HuH-7 (cell line): ENCODE data around the gene ARL3.
"Not testable (repeated sequence)": the region's sequence is repeated elsewhere in the genome, so short reads cannot be mapped to it uniquely, and the experiment has no call there.

Experiments used
- DNase-seq: peaks from one replicate; pipeline ENCODE4 v3.0.0; 2011; ENCODE audit warnings: low spot score

ARL3 gene

DNA sequence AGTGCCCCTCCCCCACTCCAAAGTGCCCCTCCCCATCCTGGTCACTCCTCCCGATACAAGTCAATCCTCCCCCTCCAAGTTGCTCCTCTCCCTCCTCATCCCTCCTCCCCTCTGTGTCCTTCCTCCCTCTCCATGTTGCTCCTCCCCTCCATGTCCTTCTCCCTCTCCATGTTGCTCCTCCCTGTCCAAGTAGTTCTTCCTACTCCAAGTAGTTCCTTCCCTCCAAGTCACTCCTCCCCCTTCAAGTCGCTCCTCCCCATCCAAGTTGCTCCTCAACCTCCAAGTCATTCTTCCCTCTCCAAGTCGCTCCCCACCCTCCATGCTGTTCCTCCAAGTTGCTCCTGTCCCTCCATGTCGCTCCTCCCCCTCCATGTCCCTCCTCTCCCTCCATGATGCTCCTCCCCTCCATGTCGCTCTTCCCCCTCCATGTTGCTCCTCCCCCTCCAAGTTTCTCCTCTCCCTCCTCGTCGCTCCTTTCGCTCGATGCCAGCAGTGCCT is 20.9 kb upstream of the ARL3 start:
- DNase-seq: no peak

DNA sequence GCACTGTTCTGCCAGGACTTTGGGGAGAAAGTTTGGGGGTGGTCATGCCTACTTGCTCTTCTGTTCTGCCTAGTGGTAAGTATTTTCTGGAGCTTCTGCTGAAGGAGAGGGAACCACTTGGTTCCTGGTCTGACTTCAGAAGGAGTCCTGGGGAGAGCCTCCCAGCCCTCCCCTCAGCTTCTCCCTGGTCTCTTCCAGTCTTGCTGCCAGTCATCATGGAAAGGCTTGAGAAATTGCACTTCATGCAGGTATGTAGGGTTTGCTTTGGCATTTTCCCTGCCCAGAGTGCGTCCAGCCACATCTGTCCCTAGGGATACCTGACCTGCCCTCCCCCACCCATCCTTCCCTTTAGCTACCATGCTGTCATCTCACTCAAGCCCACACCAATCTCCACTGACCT is 18.5 kb upstream of the ARL3 start:
- no peak for DNase-seq

DNA sequence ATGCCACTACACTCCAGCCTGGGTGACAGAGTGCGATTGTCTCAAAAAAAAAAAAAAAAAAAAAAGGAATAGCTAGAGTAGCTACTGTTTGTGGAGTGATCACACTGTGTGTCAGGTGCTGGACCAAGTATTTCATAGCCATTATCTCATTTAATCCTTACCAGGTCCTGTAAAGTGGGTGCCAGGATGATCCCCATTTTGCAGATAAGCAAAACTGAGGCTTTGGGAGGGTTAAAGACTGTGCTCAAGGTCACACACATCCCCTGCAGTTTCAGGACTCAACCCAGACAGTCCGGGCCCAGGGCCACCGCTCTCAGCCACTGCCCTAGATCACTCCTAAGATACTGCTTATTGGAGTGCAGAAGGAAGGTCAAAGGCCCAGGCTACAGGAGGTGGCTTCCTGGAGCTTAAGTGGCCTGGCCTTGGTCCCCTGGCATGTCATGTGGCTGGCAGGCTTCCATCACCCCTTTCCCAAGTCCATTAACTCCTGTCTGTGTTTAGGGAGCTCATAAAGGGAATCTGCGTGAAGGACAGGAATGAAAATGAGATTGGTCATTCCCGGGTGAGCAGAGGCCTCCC is 17.1 kb upstream of the ARL3 start:
- no peak for DNase-seq

DNA sequence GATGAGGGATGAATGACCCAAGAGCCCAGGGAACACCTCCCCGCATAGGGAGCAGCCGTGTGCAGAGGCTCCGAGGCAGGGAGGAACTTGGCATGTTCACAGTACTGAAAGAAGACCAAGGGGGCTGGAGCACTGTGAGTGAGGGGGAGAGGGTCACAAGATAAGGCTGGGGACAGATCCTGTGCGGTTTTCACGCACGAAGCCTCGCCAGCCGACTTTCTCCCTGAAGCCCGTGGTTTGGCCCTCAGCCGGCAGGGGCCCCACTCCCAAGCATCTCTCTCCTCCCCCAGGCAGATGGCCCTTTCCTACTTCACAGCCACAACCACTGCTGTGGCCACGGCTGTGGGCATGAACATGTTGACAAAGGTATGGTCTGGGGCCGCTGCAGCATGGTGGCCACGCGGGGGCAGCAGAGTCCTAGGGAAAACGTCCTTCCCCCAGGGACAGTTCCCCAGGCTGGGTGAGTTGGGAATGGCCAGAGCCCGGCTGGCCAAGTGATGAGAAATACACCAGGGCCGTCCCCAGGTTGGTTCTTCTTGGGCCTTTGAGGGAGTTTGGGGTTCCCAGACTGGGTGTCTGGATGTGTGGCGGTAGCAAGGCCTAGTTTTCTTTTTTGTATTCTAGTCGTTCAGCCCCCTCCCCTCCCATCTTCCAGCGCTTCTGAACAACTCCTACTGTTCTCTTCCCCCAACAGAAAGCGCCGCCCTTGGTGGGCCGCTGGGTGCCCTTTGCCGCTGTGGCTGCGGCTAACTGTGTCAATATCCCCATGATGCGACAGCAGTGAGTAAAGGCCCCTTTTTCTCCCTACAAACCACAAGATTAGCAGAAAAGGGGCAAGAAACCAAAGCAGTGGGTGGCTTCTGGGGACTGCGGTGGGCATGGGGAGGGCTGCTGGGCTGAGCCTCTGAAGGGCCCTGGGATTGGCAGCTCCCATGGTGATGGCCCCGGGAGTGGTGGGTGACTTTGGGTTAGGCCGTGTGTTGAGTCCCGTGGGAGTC is 15.1 kb upstream of the ARL3 start:
- DNase-seq: peak; percentile 85

DNA sequence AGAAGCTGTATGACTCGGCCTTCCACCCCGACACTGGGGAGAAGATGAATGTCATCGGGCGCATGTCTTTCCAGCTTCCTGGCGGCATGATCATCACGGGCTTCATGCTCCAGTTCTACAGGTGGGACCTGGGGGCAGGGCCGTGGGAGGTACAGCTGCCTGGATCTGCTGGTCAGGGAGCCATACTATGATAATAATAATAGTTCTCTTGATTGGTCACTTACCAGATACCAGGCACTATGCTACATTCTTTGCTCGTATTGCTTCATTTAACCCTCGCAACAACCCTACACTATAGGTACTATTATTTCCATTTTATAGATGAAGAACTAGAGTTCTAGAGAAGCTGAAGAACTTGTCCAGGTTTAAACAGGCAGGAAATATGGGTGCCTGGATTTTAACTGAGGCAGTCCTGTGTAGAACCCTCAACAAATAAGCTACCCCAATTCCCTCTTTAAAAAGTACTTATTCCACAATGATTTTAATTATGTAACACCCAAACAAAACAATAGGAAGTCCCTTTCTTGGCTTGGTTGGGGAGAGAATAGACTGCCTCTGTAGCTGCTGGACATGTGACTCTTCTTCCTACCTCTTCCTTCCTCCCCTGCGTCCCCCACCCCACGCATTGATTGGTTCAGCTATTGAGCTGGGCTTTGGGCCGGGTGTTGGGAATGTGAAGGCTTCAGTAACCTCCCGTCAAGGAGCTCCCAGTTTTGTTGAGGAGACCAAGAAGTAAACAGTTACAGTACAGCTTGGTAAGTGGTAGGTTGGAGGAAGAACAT is 13.0 kb upstream of the ARL3 start:
- DNase-seq: no peak

DNA sequence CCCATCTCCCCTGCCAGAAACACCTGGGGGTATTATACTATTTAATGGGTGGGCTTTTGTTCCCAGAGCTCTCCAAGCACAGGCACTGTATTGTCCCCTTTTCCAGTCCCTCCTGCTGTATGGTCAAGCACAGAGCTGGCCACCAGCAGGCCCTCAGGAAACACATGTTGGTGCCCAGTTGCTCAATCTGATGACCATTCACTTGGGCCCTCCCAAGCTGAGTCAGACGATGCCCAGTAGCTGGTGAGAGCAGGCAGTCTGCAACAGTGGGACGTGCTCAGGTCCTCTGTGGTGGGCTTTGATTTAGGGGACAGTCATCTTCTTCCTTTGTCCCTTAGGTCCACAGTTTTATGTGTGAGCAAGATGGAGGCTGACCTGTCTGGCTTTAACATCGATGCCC is 12.1 kb upstream of the ARL3 start:
- no peak for DNase-seq

DNA sequence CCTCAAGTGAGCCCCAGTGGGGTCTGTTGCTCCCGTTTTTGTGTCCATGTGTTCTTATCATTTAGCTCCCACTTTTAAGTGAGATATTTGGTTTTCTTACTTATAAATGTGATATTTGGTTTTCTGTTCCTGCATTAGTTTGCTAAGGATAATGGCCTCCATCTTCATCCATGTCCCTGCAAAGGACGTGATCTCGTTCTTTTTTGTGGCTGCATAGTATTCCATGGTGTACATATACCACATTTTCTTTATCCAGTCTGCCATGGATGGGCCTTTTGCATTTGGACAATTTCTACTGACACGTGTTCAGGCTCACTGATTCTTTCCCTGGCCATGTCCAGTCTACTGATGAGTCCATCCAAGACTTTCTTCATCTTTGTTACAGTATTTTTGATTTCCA is 9.8 kb upstream of the ARL3 start:
- no peak for DNase-seq

DNA sequence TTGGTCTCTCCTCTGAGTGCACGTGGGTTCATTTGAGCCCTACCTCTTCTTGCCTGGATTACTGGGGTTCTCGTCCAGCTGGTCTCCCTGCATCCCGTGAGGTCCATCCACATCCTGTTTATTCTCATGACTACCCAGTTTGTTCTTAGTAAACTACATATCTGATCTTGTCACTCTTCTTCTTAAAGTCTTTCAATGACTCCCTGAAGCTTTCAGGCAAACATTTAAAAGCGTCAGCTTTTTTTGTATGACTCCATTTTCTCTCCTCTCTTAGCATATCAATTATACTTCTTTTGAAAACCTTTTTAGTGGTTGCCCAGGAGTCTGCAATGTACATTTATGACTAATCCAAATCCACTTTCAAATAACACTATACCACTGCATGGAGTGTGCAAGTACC is 7.8 kb upstream of the ARL3 start:
- DNase-seq: no peak

DNA sequence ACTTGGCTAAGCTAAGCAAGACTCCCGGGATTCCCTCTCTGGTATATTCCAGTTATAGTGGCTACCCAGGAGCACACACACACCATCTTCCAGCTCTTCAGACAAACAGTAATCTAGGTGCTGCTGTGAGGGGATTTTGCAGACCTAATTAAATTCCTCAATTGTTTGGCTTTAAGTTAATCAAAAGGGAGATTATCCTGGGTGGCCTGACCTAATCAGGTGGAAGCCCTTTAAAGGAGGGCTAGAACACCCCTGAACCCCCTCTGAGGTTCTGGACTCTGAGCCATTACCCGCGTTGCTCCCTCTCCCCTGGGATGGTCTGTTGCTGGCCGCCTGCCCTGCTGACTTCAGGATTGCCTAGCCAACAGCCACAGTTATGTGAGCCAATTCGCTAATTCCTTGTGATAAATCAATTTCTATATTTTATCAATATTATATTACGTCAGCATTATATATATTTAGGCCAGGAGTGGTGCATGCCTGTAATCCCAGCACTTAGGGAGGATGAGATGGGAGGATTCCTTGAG is 6.6 kb upstream of the ARL3 start:
- DNase-seq: no peak

DNA sequence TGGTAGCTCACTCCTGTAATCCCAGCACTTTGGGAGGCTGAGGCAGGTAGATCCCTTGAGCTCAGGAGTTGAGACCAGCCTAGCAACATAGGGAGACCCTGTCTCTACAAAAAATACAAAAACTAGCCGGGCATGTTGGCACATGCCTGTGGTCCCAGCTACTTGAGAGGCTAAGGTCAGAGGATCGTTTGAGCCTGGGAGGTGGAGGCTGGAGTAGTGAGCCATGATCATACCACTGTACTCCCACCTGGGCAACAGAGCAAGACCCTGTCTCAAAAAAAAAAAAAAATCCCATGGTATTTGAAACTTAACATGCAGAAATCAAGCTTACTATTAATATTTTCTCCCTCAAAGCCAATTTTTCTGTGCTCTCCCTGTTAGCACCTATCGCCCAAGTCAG is 6.1 kb upstream of the ARL3 start:
- DNase-seq: no peak

DNA sequence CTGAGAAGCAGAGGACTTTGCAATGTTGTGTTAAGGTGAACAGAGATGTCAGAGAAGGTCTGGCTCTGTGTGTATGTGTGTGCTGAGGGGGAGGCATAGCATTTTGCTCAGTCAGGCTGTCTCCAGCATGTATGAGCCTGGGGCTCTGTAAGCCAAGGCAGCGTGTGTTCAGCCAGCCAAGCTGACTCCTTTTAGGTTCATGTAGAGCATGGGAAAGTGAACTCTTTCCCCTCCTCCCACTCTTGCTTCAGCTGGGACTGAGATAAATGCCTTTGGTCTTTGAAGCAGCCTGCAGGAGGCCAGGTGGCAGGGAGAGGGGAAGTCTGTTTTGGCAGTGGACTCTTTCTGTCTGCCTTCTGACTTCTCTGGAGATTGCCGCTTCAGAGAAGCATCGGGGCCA is 4.0 kb upstream of the ARL3 start:
- no peak for DNase-seq

DNA sequence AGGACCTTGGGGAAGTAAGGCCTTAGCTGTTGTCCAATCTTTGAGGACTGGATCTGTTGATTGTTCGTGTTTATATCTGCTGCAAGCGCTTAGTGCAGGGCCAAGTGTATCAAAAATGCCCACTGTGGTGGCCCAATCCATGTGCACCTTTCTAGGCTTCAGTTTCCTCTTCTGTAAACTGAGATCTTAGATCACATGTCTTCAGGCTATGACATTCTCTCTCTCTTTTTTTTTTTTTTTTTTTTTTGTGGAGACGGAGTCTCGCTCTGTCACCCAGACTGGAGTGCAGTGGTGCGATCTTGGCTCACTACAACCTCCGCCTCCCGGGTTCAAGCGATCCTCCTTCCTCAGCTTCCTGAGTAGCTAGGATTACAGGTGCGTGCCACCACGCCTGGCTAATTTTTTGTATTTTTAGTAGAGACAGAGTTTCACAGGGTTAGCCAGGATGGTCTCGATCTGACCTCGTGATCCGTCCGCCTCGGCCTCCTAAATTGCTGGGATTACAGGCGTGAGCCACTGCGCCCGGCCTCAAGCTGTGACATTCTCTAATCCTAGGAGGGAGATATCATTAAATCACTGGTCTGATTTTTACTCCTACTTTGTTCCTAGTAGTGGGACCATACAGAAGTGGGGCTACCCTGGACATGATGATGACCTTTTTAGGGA is 2.8 kb upstream of the ARL3 start:
- DNase-seq: not testable (repeated sequence)

DNA sequence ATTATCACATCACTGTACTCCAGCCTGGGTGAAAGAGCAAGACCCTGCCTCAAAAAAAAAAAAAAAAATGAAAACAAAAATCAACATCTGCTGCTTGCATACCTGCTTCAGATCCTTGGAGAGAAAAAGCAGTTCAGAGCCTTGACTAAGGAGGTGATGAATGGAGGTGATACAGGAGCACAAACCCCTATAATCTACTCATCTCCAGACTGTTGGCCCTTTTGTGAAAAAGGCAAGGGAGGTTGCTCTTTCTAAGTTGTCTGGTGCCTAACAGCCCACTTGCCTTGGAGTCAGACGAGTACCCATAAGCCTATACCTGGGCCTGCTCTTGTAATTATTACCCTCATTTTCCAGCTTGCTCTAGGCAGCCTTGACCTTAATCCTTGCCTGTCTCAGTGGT is 1.7 kb upstream of the ARL3 start:
- no peak for DNase-seq

DNA sequence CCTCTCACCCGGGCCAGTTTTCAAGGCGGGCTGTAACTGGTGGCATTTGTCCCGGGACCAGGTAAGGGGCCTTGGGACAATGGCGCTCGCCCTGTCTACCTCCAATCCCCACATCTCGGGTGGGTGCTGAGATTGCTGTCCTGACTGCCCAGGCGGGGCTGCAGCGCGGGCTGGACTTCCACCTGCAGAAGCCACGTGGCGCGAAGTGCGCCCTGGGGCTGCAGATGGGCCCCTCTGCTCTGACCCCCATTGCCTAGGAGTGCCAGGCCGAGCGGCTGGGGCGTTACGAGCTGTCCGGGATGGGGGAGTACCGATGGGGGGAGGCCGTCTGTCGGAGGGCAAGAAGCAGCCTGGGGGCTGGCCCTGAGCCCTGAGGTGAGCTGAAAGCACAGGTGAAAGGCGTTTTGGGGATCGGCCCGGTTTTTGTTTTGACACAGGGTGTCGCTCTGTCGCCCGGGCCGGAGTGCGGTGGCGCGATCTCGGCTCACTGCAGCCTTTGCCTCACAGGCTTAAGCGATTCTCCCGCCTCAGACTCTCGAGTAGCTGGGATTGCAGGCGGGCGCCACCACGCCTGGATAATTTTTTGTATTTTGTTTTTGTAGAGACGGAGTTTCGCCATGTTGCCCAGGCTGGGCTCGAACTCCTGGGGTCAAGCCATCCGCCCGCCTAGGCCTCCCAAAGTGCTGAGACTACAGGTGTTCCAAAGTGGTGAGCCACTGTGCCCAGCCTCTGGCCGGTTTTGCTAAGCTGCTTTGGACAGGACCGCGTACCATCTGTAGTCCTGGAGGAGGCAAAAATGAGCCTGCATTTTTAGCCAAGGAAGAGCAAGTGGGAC is 641 bp upstream of the ARL3 start, which contains the start of gene SFXN2:
SFXN2 (plus strand) TSS at position 16 of the 835 bp plus-strand sequence. CDS start 12,001 bp downstream, outside the sequence.
- DNase-seq: no peak

DNA sequence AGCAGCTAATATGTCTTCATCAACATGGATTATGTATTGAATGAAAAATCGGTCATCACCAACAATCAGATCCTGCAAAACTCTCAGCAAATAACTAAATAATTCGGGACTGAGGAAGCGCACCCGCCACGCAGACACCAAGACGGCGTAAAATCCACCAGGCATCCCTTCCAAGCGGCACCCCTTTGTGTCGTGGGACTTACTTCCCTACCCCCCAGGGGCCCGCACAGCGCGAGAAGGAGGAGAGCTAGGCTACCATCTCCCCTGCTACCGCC is 721 bp downstream of the ARL3 start:
- peak; percentile 67 for DNase-seq

DNA sequence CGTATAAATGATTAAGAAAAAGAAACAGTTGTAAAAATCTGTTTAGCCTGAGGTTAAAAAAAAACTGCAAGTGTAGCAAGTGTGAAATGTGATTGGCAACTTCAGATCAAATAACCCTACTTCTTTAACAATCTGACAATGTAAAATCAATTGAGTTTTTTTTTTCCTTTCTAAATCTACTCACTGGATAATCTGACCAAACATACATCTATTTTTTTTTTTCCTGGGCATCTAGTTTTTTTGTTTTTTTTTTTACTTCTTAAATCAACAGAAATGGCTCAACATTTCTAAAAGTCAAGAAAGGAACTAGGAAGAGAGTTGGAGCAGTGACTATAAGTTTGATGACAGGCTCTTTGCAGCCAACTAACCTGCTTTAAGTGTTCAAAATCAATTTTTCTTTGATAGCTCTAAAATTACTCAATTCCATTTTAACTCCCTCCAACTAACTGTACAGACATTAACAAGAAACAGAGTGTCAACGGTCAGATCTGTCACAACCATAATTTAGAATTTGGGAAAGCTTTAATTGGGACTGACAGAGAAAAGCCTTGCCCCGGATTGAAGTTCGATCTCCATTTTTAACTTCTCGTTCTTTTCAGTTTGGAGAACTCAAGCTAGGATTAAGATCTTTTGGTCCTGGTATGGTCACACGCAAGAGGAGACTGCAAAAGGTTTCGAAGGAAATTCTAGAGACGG is 1.2 kb downstream of the ARL3 start:
- no peak for DNase-seq

DNA sequence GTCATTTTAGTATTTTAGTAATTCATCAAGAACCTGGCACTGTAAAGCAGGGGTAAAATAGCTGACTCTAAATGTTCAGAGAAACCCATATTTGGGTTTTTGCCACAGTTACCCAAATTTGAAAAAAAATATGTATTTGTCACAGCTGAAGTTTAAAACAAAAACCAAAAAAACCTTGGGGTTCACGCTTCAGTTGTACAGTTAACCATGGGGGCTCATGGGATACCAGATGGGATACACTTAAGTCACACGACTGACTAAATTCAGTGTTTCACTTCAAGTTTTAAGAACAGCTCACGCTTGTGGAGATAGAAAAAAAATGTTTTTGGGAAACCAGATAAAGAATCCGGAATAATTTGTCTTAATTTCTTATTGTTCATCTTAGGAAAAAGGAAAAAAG is 2.1 kb downstream of the ARL3 start:
- no peak for DNase-seq

DNA sequence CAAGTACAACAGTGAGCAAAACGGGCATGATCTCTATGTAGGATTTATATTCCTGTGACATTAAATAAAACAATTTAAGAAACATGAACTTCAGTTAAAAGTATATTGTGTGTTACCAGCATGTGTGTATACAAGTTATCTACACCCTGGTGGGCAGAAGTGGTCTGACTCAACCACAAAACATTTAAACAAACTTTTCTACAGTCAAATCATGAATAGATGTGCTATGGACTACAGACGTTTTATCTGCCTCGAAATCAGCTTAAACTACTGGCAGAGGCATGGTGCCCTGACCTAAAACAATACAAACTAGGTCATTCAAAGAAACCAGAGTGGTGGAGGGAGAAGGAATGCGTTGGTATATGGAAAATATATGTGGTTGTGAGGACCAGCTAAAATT is 3.6 kb downstream of the ARL3 start:
- DNase-seq: no peak

DNA sequence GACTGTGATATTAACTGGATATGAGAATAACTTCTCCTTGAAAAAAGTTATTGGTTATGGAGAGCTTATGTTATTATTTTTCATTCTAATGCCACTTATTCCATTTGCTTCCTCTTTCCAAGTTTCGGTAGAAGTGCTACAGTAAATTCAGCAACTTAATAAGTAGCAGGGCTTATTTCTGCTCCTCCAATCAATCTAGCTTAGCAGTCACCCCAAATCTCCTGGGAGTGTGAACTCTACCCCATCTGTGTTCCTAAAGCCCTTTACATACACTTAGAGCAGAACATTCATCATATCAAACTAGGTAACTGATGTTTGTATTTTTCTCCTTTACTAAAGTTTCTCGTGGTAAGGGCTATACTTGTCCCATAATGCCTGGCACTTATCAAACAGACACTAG is 8.7 kb downstream of the ARL3 start:
- DNase-seq: no peak

DNA sequence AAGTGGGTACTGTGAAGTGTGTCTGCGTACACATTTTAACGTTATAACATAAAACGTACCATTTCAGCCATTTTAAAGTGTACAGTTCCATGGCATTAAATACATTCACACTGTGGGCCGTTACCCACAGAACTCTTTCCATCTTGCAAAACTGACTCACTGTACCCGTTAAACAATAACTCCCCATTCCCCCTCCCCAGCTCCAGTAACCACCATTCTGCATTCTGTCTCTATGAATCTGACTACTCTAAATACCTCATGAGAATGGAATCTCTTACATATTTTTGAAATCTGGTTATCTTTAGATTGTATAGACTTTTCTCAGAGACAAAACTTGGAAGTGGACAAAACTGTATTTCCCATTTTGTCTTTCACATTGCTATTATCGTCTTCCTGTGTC is 9.3 kb downstream of the ARL3 start:
- DNase-seq: no peak
